Measurements from ENCODE around the gene ENTR1. TPM values are rescaled to one million over a fixed set of nuclear protein-coding genes. Genes with fewer than 3 reads are reported as not detected.

Gene ENTR1
- total and polyA plus RNA-seq, 2 of the 13 experiments (the other 11 are each of a cell fraction or from before 2014, with no cell fraction given): 70.1 to 76.4 TPM

- WGBS (ENCODE audit: low lambda C conversion rate): 96% methylated on average over 9 of the region's 9 CpGs
- FAIRE-seq (no peak), ATAC-seq (no peak), DNase-seq (ENCODE audit: low spot score) (no peak)
- H3K27me3 ChIP-seq (ENCODE audit: control insufficient read depth in 1 of 2, insufficient read depth in 2 of 2, low read length in 2 of 2): no peaks in the 10 kb centered on the region
- no peak overlapping the region for H3K4me3 ChIP-seq (replicated peaks in 1 of 3; ENCODE audit: insufficient read depth in 1 of 3, low read depth in 2 of 3, low read length in 3 of 3)
- no peaks in the 10 kb centered on the region for H3K4me1 ChIP-seq (ENCODE audit: insufficient read depth, low read length)
- intact Hi-C loops (cut with micrococcal nuclease; ENCODE audit: unreplicated experiment) (no loop called here), in situ Hi-C loops (cut with HindIII; ENCODE audit: extremely low pct_ligation_motif_present, low pct_unique_long_range_greater_than_20kb) (no loop called here)
- TF ChIP-seq AKAP8 (CRISPR knock-in tag; IDR thresholded peaks at IDR 0.05): no peak
- no peak for TF ChIP-seq TSC22D2 (CRISPR knock-in tag; IDR thresholded peaks at IDR 0.05; ENCODE audit: borderline replicate concordance)
- TF ChIP-seq MAFF (IDR thresholded peaks at IDR 0.05; ENCODE audit: low read depth, low read length): peak; percentile 84
- TF ChIP-seq CREM (IDR thresholded peaks at IDR 0.05): no peak
- no peak for TF ChIP-seq CREM (CRISPR knock-in tag; IDR thresholded peaks at IDR 0.05)
- peak; percentile 83 to 88 for TF ChIP-seq MAFK (conservative IDR thresholded peaks at IDR 0.05 in 1 of 2, IDR thresholded peaks at IDR 0.05 in 1 of 2; ENCODE audit: low read length in 2 of 2)
- H3K36me3 ChIP-seq (replicated peaks in 1 of 2; ENCODE audit: control insufficient read depth in 1 of 2, insufficient read depth in 2 of 2, low read length in 2 of 2): peaks cover 42 to 77% of the 10 kb centered on the region in 2 experiments; a peak in 4 of 5 replicates
- H3K9me3 ChIP-seq (ENCODE audit: low read length): no peaks in the 10 kb centered on the region
- no peaks in the 10 kb centered on the region for H3K79me2 ChIP-seq (ENCODE audit: insufficient read depth, low read length)
- H3K4me2 ChIP-seq (ENCODE audit: low read depth, low read length): no peak overlapping the region
- BruUV-seq (replicated peaks): no TSS peak
- H3K27ac ChIP-seq (ENCODE audit: extremely low read length, insufficient read depth, low read length): no peak overlapping the region
- CTCF ChIA-PET (ENCODE audit: low intra/inter-chr PET ratio, low total read pairs): no interaction called here
- H3K9ac ChIP-seq (ENCODE audit: insufficient read depth, low read depth, low read length): no peak overlapping the region
- no peak overlapping the region for H2AFZ ChIP-seq (ENCODE audit: low read length)
- POLR2A ChIA-PET: no interaction called here
- H4K20me1 ChIP-seq (ENCODE audit: insufficient read depth, low read length): no peaks in the 10 kb centered on the region
Observed at GRCh38 chr9:136456258-136456657, 45.8 kb upstream of the ENTR1 start.

GRCh38 chr9:136455043-136456002, 44.9 kb upstream of the ENTR1 start:
- Histone ChIP-seq H3K27me3 (ENCODE audit: control insufficient read depth in 1 of 2, insufficient read depth in 2 of 2, low read length in 2 of 2) (no peaks in the 10 kb centered on the region), H2AFZ (ENCODE audit: low read length) (no peak overlapping the region), H3K9ac (ENCODE audit: insufficient read depth, low read depth, low read length) (no peak overlapping the region), H3K27ac (ENCODE audit: extremely low read length, insufficient read depth, low read length) (no peak overlapping the region), H4K20me1 (ENCODE audit: insufficient read depth, low read length) (no peaks in the 10 kb centered on the region), H3K36me3 (replicated peaks in 1 of 2; ENCODE audit: control insufficient read depth in 1 of 2, insufficient read depth in 2 of 2, low read length in 2 of 2) (peaks cover 45 to 79% of the 10 kb centered on the region in 2 experiments; a peak in 4 of 5 replicates), H3K4me3 (replicated peaks in 1 of 3; ENCODE audit: insufficient read depth in 1 of 3, low read depth in 2 of 3, low read length in 3 of 3) (no peak overlapping the region), H3K9me3 (ENCODE audit: low read length) (no peaks in the 10 kb centered on the region), H3K79me2 (ENCODE audit: insufficient read depth, low read length) (no peaks in the 10 kb centered on the region), H3K4me1 (ENCODE audit: insufficient read depth, low read length) (no peaks in the 10 kb centered on the region), H3K4me2 (ENCODE audit: low read depth, low read length) (no peak overlapping the region)
- ChIA-PET CTCF (ENCODE audit: low intra/inter-chr PET ratio, low total read pairs) (no interaction called here), POLR2A (no interaction called here)
- no TSS peak for BruUV-seq (replicated peaks)
- FAIRE-seq: no peak
- DNase-seq (ENCODE audit: low spot score): no peak
- WGBS (ENCODE audit: low lambda C conversion rate): 94% methylated on average over 31 of the region's 43 CpGs
- intact Hi-C loops (cut with micrococcal nuclease; ENCODE audit: unreplicated experiment): no loop called here
- in situ Hi-C loops (cut with HindIII; ENCODE audit: extremely low pct_ligation_motif_present, low pct_unique_long_range_greater_than_20kb): no loop called here
- peak; percentile 16 for ATAC-seq
- TF ChIP-seq ZNF20 (CRISPR knock-in tag; IDR thresholded peaks at IDR 0.05) (no peak), RBFOX2 (IDR thresholded peaks at IDR 0.05; ENCODE audit: low read depth, low read length) (peak; percentile 42; the same call in 1 of the 2 replicates), BRD4 (CRISPR knock-in tag; IDR thresholded peaks at IDR 0.05) (no peak), ZBTB49 (CRISPR knock-in tag; IDR thresholded peaks at IDR 0.05; ENCODE audit: borderline replicate concordance) (no peak), ZNF441 (CRISPR knock-in tag; IDR thresholded peaks at IDR 0.05; ENCODE audit: borderline replicate concordance) (no peak), AGO1 (IDR thresholded peaks at IDR 0.05; ENCODE audit: low read depth, low read length, poor library complexity, severe bottlenecking) (no peak), ZNF33B (CRISPR knock-in tag; IDR thresholded peaks at IDR 0.05) (no peak), FOXK2 (IDR thresholded peaks at IDR 0.05) (no peak), ZNF879 (CRISPR knock-in tag; IDR thresholded peaks at IDR 0.05) (no peak), GPN1 (CRISPR knock-in tag; IDR thresholded peaks at IDR 0.05; ENCODE audit: borderline replicate concordance) (no peak), AGO2 (optimal IDR thresholded peaks at IDR 0.05; ENCODE audit: low read depth, low read length) (peak; percentile 39), MAFK (conservative IDR thresholded peaks at IDR 0.05 in 1 of 2, IDR thresholded peaks at IDR 0.05 in 1 of 2; ENCODE audit: low read length in 2 of 2) (no peak)

Measured in HepG2 (cell line).